Neural progenitor cell (in vitro differentiated cells): Measurements from ENCODE around the gene CD83.

ENCODE experiments used
- CTCF ChIP-seq: fragments of 200-600 bp; sonication (generic); IDR thresholded peaks from 2 replicates; pipeline ENCODE4 v1.5.1; 2017; ENCODE audit warnings: antibody characterized with exemption, mild to moderate bottlenecking
- EZH2 ChIP-seq: fragments of 200-600 bp; sonication (generic); IDR thresholded peaks from 2 replicates; pipeline ENCODE4 v1.6.1; 2017; ENCODE audit warnings: antibody characterized with exemption, mild to moderate bottlenecking, moderate library complexity
- EZH2phosphoT487 ChIP-seq: fragments of 200-600 bp; sonication (generic); IDR thresholded peaks from 2 replicates; pipeline ENCODE4 v1.6.1; 2017; ENCODE audit warnings: antibody characterized with exemption

- TF ChIP-seq CTCF = no peak
- TF ChIP-seq EZH2 = no peak
- no peak for TF ChIP-seq EZH2phosphoT487
Measured at GRCh38 chr6:14102383-14102782, 15.2 kb upstream of the CD83 start.
